ENCODE measurements around the gene GC. TPM values are rescaled to one million over a fixed set of nuclear protein-coding genes. Genes with fewer than 3 reads are reported as not detected.

Gene GC
- total RNA-seq = not detected in 2 replicates

GRCh38 chr4:71783972-71784371 is at the start of gene GC:
Gene GC (minus strand): TSS chr4:71784079. CDS start chr4:71784018, 61 bp downstream.

Other genes starting within 250 kb of the GC start
- not detected in 2 replicates for gene NPFFR2, start 247.9 kb upstream of the GC start, total RNA-seq

All from myometrial cell (primary cell).